GM10266 (cell line): ENCODE results near the gene OR2H2.

ENCODE experiments used
- DNase-seq: peaks from one replicate; pipeline ENCODE4 v3.0.0; 2012; ENCODE audit errors: extremely low spot score
- CTCF ChIP-seq: IDR thresholded peaks from 2 replicates; pipeline ENCODE4 v1.5.1; 2012; ENCODE audit warnings: mild to moderate bottlenecking, low read depth; ENCODE audit not compliant: control insufficient read depth, insufficient read depth; ENCODE audit errors: missing control alignments

OR2H2 gene

GRCh38 chr6:29620630-29621029 is 35.7 kb downstream of the OR2H2 start:
- DNase-seq = no peak

DNA sequence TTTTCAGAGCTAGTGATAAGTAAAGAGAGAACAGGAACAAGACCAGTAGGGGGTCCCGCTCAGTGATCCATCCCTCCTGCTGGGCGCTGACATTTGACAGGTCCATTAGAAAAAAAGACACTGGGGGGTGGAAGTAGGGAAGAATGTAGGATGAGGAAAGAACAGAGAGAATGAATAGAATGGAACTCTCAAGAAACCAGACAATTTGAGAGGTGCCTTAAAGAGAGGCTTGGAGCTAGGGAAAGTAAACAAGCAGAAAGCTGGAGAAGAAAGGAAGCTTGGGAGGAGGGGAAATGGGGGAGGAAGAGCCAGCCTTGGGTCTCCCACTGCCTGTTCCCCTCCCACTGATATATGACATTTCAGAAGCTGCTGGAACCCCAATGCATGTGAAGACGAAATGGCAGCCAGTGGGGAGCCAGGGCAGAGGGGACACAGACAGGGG is 39.6 kb downstream of the OR2H2 start:
- no peak for TF ChIP-seq CTCF
- DNase-seq = no peak

More at GRCh38 chr6:29620630-29621029, 35.7 kb downstream of the OR2H2 start:
- TF ChIP-seq CTCF = no peak

- DNase-seq = no peak
- TF ChIP-seq CTCF = no peak
These were observed 40.5 kb downstream of the OR2H2 start for GRCh38 chr6:29625337-29625930.

DNA sequence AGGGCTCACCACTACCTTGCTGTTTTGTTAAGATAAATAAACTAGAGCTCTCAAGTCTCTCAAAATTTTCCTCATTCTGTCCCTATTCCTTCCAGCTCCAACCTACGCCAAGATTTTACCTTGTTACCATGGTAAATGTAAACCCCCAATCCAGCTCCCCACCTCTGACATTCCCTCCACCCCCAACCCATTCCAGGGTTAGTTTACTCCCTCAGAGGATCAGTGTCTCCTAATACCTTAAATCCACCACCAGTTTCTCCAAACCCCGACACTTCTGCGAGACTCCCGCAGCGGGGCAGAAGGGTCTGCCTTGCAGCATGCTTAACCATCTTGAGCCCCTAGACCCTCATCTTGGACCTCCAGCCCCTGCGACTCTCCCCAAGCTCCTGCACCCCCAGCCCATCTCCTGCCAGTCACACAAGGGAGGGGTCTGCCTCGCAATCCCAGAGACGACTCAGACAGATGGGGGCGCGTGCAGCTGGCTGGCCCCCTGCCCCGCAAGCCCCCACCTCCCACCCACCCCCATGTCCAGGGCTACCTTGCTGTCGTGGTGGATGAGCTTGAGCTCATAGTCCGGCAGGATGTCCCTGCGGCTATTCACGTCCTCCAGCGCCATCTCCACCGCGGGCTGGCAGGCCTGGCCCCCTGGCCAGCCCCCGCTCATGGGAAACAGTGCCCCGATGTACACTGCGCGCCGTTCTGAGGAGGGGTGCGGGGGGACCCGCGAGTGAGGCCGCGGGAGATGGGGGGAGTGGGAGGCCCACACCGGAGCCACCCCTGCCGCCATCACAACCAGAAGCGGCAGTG is 42.2 kb downstream of the OR2H2 start:
- no peak for TF ChIP-seq CTCF
- no peak for DNase-seq

GRCh38 chr6:29627755-29628418 is 43.0 kb downstream of the OR2H2 start:
- DNase-seq = peak; percentile 77
- TF ChIP-seq CTCF = no peak

DNA sequence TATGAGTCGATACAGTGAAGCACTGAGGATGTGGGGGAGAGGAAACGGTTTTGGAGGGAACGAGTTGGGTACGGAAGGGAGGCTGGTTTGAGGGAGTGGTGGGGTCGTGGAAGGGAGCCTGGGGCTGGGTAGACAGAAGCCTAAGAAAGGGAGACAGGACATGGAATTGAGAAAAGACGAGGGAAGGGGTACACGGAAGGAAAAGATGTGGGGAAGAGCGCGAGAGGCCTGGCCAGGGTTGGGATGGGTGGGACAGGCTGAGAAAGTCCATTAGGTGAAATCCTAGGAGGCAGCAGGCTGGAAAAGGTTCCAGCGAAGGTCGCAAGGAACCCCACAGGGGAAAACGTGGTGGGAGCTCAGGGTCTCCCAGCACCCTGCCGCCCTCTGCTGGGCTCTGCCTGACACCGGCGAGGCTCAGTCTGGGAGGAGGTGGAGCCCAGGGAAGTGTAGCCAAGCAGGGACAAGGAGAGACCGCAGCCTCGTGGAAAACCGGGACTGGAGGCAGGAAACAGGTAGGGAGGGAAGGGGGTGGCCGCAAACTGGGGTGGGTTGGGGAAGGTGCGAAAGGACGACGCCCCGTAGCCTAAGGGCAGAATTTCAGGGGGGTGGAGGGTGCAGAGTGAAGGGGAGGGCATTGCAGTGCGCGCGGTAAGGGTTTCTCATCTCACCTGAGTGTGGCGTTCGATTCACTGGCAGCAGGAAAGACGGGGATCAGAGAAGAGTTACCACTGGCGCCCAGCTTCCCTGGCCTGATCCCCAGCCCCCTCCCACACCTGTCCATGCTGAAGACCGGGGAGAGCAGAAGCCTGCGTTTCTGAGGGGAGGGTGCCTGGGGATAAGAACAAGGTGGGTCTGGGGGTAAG is 43.7 kb downstream of the OR2H2 start:
- peak; percentile 87 for DNase-seq
- peak; percentile 82 for TF ChIP-seq CTCF
